Mesenteric fat pad (tissue), 1 donor: ENCODE data around the gene DDX41. TPM values are rescaled to one million over a fixed set of nuclear protein-coding genes. Genes with fewer than 3 reads are reported as not detected.

ENCODE experiments used
- DNase-seq: peaks from one replicate; pipeline ENCODE4 v3.0.0-alpha.2; 2020; ENCODE audit warnings: low spot score
- total RNA-seq: library from RNA; stranded (reverse); fragmentation: NEBNext Ultra II Directional; extraction: Animal tissue kit (Norgen Biotek cat#: 25700); gene quantifications from one replicate; pipeline ENCODE4 v1.2.1, GENCODE V29; 2021
- donor health status: DM: yes; HTN: yes; CAD: no.

DDX41 gene
- total RNA-seq, 1 donor from 2014 or later, result 63.8 TPM

- no peak for DNase-seq
These were observed 46.8 kb downstream of the DDX41 start for GRCh38 chr5:177469750-177470525.

DNA sequence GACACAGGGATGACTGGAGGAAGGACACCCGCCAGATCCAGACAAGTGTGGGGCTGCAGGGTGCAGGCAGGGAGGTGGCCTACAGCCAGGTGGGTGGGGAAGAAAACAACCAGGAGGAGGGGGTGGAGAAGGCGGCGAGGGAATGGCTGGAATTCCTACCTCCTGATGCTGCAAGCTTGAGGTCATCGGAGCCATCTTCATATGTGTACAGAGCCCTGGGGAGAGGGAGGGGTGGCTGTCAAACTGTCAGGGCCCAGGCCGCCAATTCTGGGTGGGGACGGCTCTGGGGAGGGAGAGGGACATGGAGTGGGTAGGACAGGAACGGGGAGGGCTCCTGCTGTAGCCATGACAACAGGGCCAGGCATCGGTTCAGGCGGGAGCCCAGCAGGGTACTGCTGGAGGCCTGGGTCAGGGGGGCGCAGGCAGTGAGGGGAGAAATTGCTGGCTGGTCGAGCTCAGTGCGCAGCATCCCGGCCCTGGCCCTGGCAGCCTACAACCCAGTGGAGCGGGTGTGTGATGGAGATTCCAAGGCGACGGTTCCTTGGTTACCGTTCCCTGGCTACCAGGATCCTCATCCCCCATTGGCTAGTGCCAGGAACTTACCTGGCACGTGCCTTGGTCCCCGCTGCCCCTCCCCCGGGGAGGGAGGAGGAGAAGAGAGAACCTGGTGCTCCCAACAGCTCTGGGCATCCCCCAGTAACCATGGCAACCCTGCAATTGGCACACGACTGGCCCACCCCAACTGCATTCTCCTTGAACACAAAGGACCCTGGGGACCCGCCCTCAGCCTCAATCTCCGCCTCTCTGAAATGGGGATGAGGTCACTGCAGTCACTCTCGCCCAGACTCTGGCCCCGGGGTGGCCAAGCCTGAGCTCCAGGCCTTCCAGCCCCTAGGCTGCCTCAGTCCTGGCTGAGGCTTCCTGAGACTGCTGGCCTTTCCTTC, 47.8 kb downstream of the DDX41 start:
- DNase-seq, result no peak

DNA sequence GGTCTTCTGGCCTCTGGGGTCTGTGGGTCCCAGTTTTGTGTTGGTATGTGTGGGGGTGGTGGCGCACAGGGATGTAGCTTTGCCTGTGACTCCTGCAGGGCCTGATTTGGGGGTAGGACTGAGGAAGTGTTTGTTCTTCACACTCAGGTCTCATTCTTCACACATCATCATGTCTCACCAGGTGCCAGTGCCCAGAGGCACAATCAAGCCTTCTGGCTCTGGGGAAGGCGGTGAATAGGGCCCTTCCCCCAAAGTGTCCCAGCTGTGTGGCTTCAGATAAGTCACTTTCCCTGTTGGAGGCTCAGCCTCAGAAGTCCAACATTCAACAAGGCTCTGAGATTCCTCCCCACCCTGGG, 48.5 kb downstream of the DDX41 start:
- DNase-seq, result no peak

DNA sequence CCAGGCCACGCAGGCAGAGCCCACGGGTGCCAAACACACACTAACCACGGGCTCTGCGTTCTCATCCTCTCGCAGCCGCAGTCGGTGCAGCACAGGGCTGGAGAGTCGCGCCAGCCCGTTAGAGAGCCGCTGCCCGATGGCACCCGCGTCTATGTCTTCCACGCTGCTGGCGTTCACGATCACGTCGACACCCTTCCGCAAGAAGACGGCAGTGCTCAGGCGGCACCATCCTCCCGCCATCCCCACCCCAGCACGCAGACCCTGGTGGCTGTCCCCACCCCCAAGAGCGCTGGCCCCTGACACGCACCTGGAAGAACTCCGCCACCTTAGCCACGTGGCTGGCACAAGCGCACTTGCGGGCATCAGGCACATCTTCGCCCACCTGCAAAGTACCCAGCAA, 49.3 kb downstream of the DDX41 start:
- DNase-seq, result no peak

- DNase-seq, result no peak
These were observed 49.9 kb downstream of the DDX41 start for GRCh38 chr5:177466861-177467260.

GRCh38 chr5:177465044-177465443, 51.7 kb downstream of the DDX41 start:
- no peak for DNase-seq

GRCh38 chr5:177462021-177462670, 54.6 kb downstream of the DDX41 start:
- no peak for DNase-seq

Other genes starting within 250 kb of the DDX41 start
- gene RAB24, start 213.2 kb downstream of the DDX41 start, total RNA-seq, result 23.1 TPM
- 110 TPM for gene PRELID1, start 213.2 kb downstream of the DDX41 start, total RNA-seq
- gene MXD3, start 205.1 kb downstream of the DDX41 start, total RNA-seq, result 7.2 TPM
- 90.9 TPM for gene LMAN2, start 165.3 kb downstream of the DDX41 start, total RNA-seq
- gene RGS14, start 159.0 kb downstream of the DDX41 start, total RNA-seq, result 8.2 TPM
- not detected for gene SLC34A1, start 132.5 kb downstream of the DDX41 start, total RNA-seq
- not detected for gene PFN3, start 116.3 kb downstream of the DDX41 start, total RNA-seq
- not detected for gene F12, start 107.4 kb downstream of the DDX41 start, total RNA-seq
- 30.1 TPM for gene GRK6, start 90.3 kb downstream of the DDX41 start, total RNA-seq
- 1.00 TPM for gene PRR7, start 70.1 kb downstream of the DDX41 start, total RNA-seq
- 44.3 TPM for gene DBN1, start 43.3 kb downstream of the DDX41 start, total RNA-seq
- 58.8 TPM for gene PDLIM7, start 19.4 kb downstream of the DDX41 start, total RNA-seq
- gene DOK3, start 7.1 kb downstream of the DDX41 start, total RNA-seq, result 22.6 TPM
- 63.1 TPM for gene FAM193B, start 37.6 kb upstream of the DDX41 start, total RNA-seq
- 168 TPM for gene TMED9, start 75.2 kb upstream of the DDX41 start, total RNA-seq
- gene B4GALT7, start 83.2 kb upstream of the DDX41 start, total RNA-seq, result 28.8 TPM